Right lobe of liver (tissue), 4 donors: ENCODE results near the gene NAALADL2.

Experiments
- CTCF ChIP-seq, 4 donors: fragments of 200-600 bp in 3 of 4; fragments of 450-650 bp in 1 of 4; IDR thresholded peaks; one replicate each; pipeline versions ENCODE4 v1.5.1 to v1.8.0; 2016 to 2022; ENCODE audit warnings: antibody characterized with exemption in 4 of 4, mild to moderate bottlenecking in 2 of 4
- POLR2A ChIP-seq: fragments of 450-650 bp; IDR thresholded peaks from one replicate; pipeline ENCODE4 v1.6.1; 2017; ENCODE audit warnings: antibody characterized with exemption, mild to moderate bottlenecking
- donor health status: DM: no; HTN: no; CAD: no.
- donor health status: DM: no; HTN: no; CAD: no.
- donor health status: DM: no; HTN: yes; CAD: no.

GRCh38 chr3:175428466-175428865 lies 569.3 kb downstream of the NAALADL2 start:
- TF ChIP-seq CTCF (IDR thresholded peaks at IDR 0.05) (no peak), POLR2A (no peak)
